ENCODE data around the gene RCAN1.
"Not testable (repeated sequence)": the region's sequence is repeated elsewhere in the genome, so short reads cannot be mapped to it uniquely, and the experiment has no call there.

The RCAN1 gene

DNA sequence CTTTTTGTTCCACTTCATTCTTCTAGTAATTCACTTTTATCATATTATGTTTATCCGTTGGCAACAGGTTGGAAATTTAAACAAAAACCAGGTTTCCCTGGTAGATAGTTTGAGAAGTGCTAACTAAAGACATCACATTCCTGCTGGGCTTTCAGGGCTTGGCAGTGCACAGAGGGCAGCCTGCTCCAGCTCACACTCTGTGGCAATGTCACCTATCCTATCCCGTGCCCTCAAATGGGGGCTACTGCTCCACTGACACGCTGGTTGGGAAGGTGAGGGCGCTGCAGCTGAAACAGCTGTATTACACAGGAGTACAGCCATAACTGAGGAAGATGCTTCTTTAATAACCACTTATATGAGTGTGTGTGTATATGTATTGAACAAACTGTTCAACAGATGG, 49.7 kb downstream of the RCAN1 start:
- Histone ChIP-seq H3K27me3 (ENCODE audit: low read depth) (no peaks in the 10 kb centered on the region), H3K4me3 (no peak overlapping the region), H3K4me1 (no peaks in the 10 kb centered on the region), H3K9me3 (no peaks in the 10 kb centered on the region), H3K36me3 (replicated peaks) (no peaks in the 10 kb centered on the region)
- in situ Hi-C loops (cut with MboI; ENCODE audit: low sequenced_read_pairs): no loop called here
- no peak for DNase-seq (ENCODE audit: low spot score in 2 of 2)

DNA sequence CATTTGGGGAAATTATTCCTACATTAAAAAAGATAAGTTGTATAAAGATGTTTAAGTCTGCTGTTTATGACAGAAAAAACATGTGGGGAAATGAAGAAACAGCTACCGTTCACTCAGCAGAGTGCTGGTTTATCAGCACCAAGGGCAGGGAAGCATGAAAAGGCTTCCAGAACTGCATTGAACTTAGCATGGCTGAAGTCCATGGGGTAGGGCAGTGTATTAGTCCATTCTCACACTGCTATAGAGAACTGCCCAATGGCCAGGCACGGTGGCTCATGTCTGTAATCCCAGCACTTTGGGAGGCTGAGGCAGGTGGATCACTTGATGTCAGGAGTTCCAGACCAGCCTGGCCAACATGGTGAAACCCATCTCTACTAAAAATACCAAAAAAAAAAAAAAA, 51.5 kb downstream of the RCAN1 start:
- H3K4me1 ChIP-seq; H3K4me3 ChIP-seq; H3K36me3 ChIP-seq (replicated peaks); DNase-seq (ENCODE audit: low spot score in 2 of 2); in situ Hi-C loops (cut with MboI; ENCODE audit: low sequenced_read_pairs); H3K9me3 ChIP-seq; H3K27me3 ChIP-seq (ENCODE audit: low read depth): not testable (repeated sequence)

DNA sequence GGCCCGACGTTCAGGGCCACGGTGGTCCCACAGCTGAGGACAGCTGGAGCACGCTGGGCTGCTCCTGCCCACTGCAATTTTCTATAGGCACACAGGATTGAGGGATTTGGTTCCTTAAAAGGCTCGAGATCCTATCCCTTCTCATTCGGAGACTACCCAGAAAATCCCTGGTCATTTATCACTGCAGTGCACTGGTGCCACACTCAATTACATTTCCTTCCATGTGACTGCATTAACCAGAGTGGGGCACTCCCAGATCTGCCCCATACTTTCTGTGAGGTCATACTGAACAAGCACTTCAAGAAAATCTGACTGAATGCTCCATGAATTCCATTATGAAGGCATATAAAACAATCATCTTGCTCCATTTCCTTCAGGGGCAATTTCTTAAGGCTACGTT, 53.1 kb downstream of the RCAN1 start:
- no peaks in the 10 kb centered on the region for H3K27me3 ChIP-seq (ENCODE audit: low read depth)
- no peak overlapping the region for H3K4me3 ChIP-seq
- no peak for DNase-seq (ENCODE audit: low spot score in 2 of 2)
- no peaks in the 10 kb centered on the region for H3K9me3 ChIP-seq
- no peaks in the 10 kb centered on the region for H3K36me3 ChIP-seq (replicated peaks)
- no peaks in the 10 kb centered on the region for H3K4me1 ChIP-seq
- in situ Hi-C loops (cut with MboI; ENCODE audit: low sequenced_read_pairs): no loop called here

GRCh38 chr21:34560609-34561008, 54.3 kb downstream of the RCAN1 start:
- no peaks in the 10 kb centered on the region for H3K36me3 ChIP-seq (replicated peaks)
- DNase-seq (ENCODE audit: low spot score in 2 of 2): no peak
- H3K4me1 ChIP-seq: no peaks in the 10 kb centered on the region
- in situ Hi-C loops (cut with MboI; ENCODE audit: low sequenced_read_pairs): no loop called here
- H3K4me3 ChIP-seq: no peak overlapping the region
- no peaks in the 10 kb centered on the region for H3K9me3 ChIP-seq
- no peaks in the 10 kb centered on the region for H3K27me3 ChIP-seq (ENCODE audit: low read depth)

DNA sequence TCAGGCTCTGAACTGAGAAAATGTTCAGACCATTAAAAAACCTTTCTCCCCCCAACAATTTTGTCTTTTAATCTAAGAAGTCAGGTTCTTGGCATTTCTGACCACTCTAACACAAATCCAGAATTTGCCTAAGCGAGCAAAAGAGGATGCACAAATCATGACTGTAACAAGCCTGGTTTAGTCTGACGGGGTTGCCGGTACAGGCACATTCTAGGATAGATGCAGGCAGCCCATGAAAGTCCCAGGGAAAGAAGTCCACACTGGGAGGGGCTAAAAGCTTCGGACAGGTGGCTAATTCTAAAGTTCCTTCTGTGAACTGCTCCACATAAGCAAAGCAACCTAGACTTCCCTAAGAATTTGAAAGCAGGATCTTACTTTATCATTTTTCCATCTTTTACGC, 54.9 kb downstream of the RCAN1 start:
- Histone ChIP-seq H3K4me3 (no peak overlapping the region), H3K27me3 (ENCODE audit: low read depth) (no peaks in the 10 kb centered on the region), H3K9me3 (no peaks in the 10 kb centered on the region), H3K36me3 (replicated peaks) (no peaks in the 10 kb centered on the region), H3K4me1 (no peaks in the 10 kb centered on the region)
- DNase-seq (ENCODE audit: low spot score in 2 of 2): no peak
- in situ Hi-C loops (cut with MboI; ENCODE audit: low sequenced_read_pairs): no loop called here

GRCh38 chr21:34559089-34559631, 55.8 kb downstream of the RCAN1 start:
- DNase-seq (ENCODE audit: low spot score in 2 of 2): no peak
- no peaks in the 10 kb centered on the region for H3K36me3 ChIP-seq (replicated peaks)
- H3K9me3 ChIP-seq: no peaks in the 10 kb centered on the region
- no peaks in the 10 kb centered on the region for H3K27me3 ChIP-seq (ENCODE audit: low read depth)
- in situ Hi-C loops (cut with MboI; ENCODE audit: low sequenced_read_pairs): no loop called here
- no peak overlapping the region for H3K4me3 ChIP-seq
- H3K4me1 ChIP-seq: no peaks in the 10 kb centered on the region

DNA sequence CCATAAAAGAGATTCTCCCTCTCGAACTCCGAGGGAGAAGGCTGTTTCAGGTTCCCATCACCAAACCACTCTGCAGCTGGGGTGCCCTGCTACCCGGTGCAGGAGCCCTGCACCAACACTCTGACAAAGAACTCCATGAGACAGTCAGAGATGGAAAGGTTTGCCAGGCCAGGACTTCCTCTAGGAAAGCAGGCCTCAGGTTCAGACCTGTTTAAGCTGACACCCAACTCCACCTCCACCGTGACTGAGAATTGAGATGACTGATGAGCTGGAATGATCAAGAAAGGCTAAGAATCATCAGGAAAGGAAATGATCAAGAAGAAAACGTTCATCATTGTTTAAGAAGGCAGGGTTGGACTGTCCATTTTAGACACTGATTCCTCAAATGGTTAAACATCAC, 56.7 kb downstream of the RCAN1 start:
- no peak overlapping the region for H3K4me3 ChIP-seq
- DNase-seq (ENCODE audit: low spot score in 2 of 2): no peak
- H3K27me3 ChIP-seq (ENCODE audit: low read depth): no peaks in the 10 kb centered on the region
- in situ Hi-C loops (cut with MboI; ENCODE audit: low sequenced_read_pairs): no loop called here
- no peaks in the 10 kb centered on the region for H3K36me3 ChIP-seq (replicated peaks)
- no peaks in the 10 kb centered on the region for H3K9me3 ChIP-seq
- H3K4me1 ChIP-seq: no peaks in the 10 kb centered on the region

- Histone ChIP-seq H3K4me1 (no peaks in the 10 kb centered on the region), H3K36me3 (replicated peaks) (no peaks in the 10 kb centered on the region), H3K27me3 (ENCODE audit: low read depth) (no peaks in the 10 kb centered on the region), H3K9me3 (no peaks in the 10 kb centered on the region), H3K4me3 (no peak overlapping the region)
- no peak for DNase-seq (ENCODE audit: low spot score in 2 of 2)
- in situ Hi-C loops (cut with MboI; ENCODE audit: low sequenced_read_pairs): no loop called here
These were observed 57.7 kb downstream of the RCAN1 start for GRCh38 chr21:34557261-34557660.

GRCh38 chr21:34554670-34555069, 60.2 kb downstream of the RCAN1 start:
- DNase-seq (ENCODE audit: low spot score in 2 of 2); H3K4me1 ChIP-seq; H3K4me3 ChIP-seq; H3K36me3 ChIP-seq (replicated peaks); in situ Hi-C loops (cut with MboI; ENCODE audit: low sequenced_read_pairs); H3K9me3 ChIP-seq; H3K27me3 ChIP-seq (ENCODE audit: low read depth): not testable (repeated sequence)

DNA sequence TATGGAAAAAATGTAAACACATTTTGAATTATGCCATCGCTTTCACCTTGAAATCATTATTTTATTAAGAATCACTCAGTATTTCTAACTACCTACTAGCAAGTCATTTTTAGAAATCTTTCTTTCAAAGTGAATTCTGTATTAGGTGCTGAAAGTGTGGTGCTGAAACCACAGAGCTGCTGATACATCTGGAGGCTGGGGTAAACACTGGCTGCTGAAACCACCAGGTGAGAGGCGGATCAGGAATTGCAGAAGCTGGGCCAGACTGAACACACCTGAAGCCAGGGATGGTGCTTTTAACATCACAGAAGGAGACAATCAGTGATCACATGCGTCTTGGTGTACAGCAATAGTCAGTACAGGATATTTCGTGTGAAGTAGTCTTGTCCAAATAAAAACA, 60.7 kb downstream of the RCAN1 start:
- Histone ChIP-seq H3K4me1 (no peaks in the 10 kb centered on the region), H3K27me3 (ENCODE audit: low read depth) (no peaks in the 10 kb centered on the region), H3K4me3 (no peak overlapping the region), H3K9me3 (no peaks in the 10 kb centered on the region), H3K36me3 (replicated peaks) (no peaks in the 10 kb centered on the region)
- in situ Hi-C loops (cut with MboI; ENCODE audit: low sequenced_read_pairs): no loop called here
- no peak for DNase-seq (ENCODE audit: low spot score in 2 of 2)

- in situ Hi-C loops (cut with MboI; ENCODE audit: low sequenced_read_pairs): no loop called here
- Histone ChIP-seq H3K9me3 (no peaks in the 10 kb centered on the region), H3K36me3 (replicated peaks) (no peaks in the 10 kb centered on the region), H3K4me1 (no peaks in the 10 kb centered on the region), H3K27me3 (ENCODE audit: low read depth) (no peaks in the 10 kb centered on the region), H3K4me3 (no peak overlapping the region)
- no peak for DNase-seq (ENCODE audit: low spot score in 2 of 2)
These were observed 61.6 kb downstream of the RCAN1 start for GRCh38 chr21:34553151-34553952.

DNA sequence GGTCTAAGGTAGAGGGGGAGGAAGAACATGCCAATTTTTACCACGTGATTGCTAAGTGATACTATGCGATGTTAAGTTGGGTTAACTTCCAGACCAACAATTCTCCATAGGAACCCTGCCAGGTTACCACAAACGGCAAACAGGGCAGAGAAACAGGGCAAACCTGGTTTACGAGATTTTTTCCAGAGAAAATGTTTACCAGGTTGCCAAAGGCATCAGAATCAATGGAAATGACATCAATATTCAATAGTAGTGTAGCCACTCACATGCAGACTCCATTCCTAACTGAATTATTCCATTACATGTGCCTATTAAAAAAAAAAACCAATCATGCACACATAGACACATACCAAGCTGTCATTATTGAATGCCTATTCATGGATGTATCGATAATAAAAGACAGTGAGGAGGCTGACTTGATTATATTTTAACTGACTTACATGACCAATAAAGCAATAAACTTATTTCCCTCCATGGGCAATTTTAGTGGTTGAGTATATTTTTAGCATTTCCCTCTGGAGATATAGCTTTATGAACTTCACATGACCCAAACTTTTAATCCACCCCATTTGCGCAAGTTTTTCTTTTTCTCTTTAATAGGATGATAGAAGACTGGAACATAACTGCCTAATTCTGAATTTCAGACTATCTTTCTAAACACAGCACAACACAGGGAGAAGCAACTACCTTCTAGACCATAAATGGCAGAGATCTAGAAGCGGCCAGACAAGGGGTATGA, 62.4 kb downstream of the RCAN1 start:
- in situ Hi-C loops (cut with MboI; ENCODE audit: low sequenced_read_pairs): no loop called here
- DNase-seq (ENCODE audit: low spot score in 2 of 2): no peak
- no peaks in the 10 kb centered on the region for H3K27me3 ChIP-seq (ENCODE audit: low read depth)
- H3K9me3 ChIP-seq: no peaks in the 10 kb centered on the region
- H3K4me1 ChIP-seq: no peaks in the 10 kb centered on the region
- no peak overlapping the region for H3K4me3 ChIP-seq
- no peaks in the 10 kb centered on the region for H3K36me3 ChIP-seq (replicated peaks)

- Histone ChIP-seq H3K27me3 (ENCODE audit: low read depth) (no peaks in the 10 kb centered on the region), H3K4me1 (no peaks in the 10 kb centered on the region), H3K36me3 (replicated peaks) (no peaks in the 10 kb centered on the region), H3K4me3 (no peak overlapping the region), H3K9me3 (no peaks in the 10 kb centered on the region)
- DNase-seq (ENCODE audit: low spot score in 2 of 2): no peak
- in situ Hi-C loops (cut with MboI; ENCODE audit: low sequenced_read_pairs): no loop called here
These were observed 64.6 kb downstream of the RCAN1 start for GRCh38 chr21:34550182-34550799.

DNA sequence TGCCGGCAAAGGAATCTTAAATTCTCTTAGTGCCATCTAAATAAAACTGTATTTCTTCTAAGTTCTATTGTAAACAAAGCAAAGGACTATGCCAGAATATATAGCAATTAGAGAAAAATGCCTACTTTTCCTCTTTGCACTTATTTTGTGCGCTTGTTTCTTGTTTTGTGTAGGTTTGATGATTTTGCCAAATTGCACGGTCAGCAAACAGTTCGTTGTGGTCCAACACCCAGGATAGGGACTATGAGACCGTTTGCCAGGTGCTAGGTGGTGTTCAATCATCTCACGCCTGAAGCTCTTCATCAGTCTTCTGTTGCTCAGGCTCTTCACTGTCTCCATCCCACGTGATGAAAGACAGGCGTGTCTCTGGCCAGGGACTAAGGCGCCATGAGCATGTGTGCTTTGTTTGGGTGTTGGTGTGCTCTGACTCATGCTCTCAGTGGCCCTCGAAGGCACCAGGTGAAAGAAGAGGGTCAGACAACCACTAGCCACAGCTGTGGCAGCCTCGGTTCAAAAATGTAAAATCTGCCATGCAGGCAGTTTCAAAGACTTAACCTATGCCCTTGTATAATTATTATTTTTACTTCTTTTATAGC, 66.0 kb downstream of the RCAN1 start:
- no peaks in the 10 kb centered on the region for H3K36me3 ChIP-seq (replicated peaks)
- no peak overlapping the region for H3K4me3 ChIP-seq
- no peaks in the 10 kb centered on the region for H3K27me3 ChIP-seq (ENCODE audit: low read depth)
- H3K4me1 ChIP-seq: no peaks in the 10 kb centered on the region
- in situ Hi-C loops (cut with MboI; ENCODE audit: low sequenced_read_pairs): no loop called here
- no peak for DNase-seq (ENCODE audit: low spot score in 2 of 2)
- no peaks in the 10 kb centered on the region for H3K9me3 ChIP-seq

Data from HAP-1 (cell line).